GM18909 (cell line): Measurements from ENCODE around the gene BMP7.

ENCODE experiments used
- ATAC-seq: cut with Tn5 transposase; IDR thresholded peaks from one replicate; pipeline ENCODE4 v1.9.1; 2021; ENCODE audit warnings: mild to moderate bottlenecking; ENCODE audit not compliant: unreplicated experiment, poor library complexity

BMP7 gene

GRCh38 chr20:57236813-57237584 lies 29.4 kb downstream of the BMP7 start:
- ATAC-seq, result no peak

GRCh38 chr20:57234556-57235251 lies 31.7 kb downstream of the BMP7 start:
- ATAC-seq, result no peak

GRCh38 chr20:57231951-57232428 lies 34.5 kb downstream of the BMP7 start:
- no peak for ATAC-seq

- ATAC-seq, result no peak
These were observed 35.3 kb downstream of the BMP7 start for GRCh38 chr20:57231161-57231560.

- ATAC-seq, result no peak
These were observed 36.2 kb downstream of the BMP7 start for GRCh38 chr20:57230247-57230646.

- ATAC-seq, result no peak
These were observed 37.0 kb downstream of the BMP7 start for GRCh38 chr20:57229490-57229889.

- no peak for ATAC-seq
These were observed 40.6 kb downstream of the BMP7 start for GRCh38 chr20:57225830-57226229.

GRCh38 chr20:57225197-57225733 lies 41.2 kb downstream of the BMP7 start:
- no peak for ATAC-seq

- no peak for ATAC-seq
These were observed 41.8 kb downstream of the BMP7 start for GRCh38 chr20:57224641-57225138.

- no peak for ATAC-seq
These were observed 42.6 kb downstream of the BMP7 start for GRCh38 chr20:57223648-57224489.

GRCh38 chr20:57222631-57222950 lies 43.9 kb downstream of the BMP7 start:
- ATAC-seq, result no peak

GRCh38 chr20:57221916-57222630 lies 44.4 kb downstream of the BMP7 start:
- no peak for ATAC-seq

GRCh38 chr20:57220337-57221145 lies 45.9 kb downstream of the BMP7 start:
- ATAC-seq, result no peak

GRCh38 chr20:57219071-57219677 lies 47.3 kb downstream of the BMP7 start:
- ATAC-seq, result no peak

- no peak for ATAC-seq
These were observed 48.0 kb downstream of the BMP7 start for GRCh38 chr20:57218489-57218888.

GRCh38 chr20:57217802-57218201 lies 48.6 kb downstream of the BMP7 start:
- no peak for ATAC-seq

GRCh38 chr20:57216669-57217068 lies 49.8 kb downstream of the BMP7 start:
- no peak for ATAC-seq

- ATAC-seq, result no peak
These were observed 50.5 kb downstream of the BMP7 start for GRCh38 chr20:57215826-57216471.
